Measurements from ENCODE around the gene RSRC1. TPM values are rescaled to one million over a fixed set of nuclear protein-coding genes. Genes with fewer than 3 reads are reported as not detected.

Gene RSRC1
- total RNA-seq, 1 experiment from 2014 or later, result 49.4 TPM

DNA sequence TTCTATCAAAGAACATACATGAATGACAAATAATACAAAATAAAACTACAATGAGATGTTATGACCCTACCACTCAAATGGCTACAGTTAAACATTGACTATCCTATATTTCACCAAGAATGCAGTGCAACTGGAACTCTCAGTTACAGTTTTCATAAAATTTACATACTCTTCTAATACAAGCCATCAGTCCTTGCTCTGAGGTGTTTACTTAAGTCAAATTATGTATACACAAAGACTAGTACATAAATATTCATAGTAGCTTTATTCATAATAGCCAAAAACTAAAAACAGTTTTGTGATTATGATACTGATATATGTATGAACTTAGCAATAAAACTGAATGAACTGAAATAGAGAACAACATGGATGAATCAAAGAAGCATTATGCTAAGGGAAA lies 480.3 kb downstream of the RSRC1 start:
- ChIA-PET CTCF (no interaction called here), POLR2A (no interaction called here)
- in situ Hi-C loops (cut with HindIII; ENCODE audit: low pct_unique_long_range_greater_than_20kb, low sequenced_read_pairs) (no loop called here), intact Hi-C loops (cut with micrococcal nuclease; ENCODE audit: unreplicated experiment) (no loop called here)
- ATAC-seq, result no peak
- Histone ChIP-seq H3K9me3 (ENCODE audit: control insufficient read depth, insufficient read depth, low read depth, low read length) (no peaks in the 10 kb centered on the region), H3K36me3 (ENCODE audit: control insufficient read depth, insufficient read depth, low read length) (no peaks in the 10 kb centered on the region), H3K4me3 (ENCODE audit: low read depth in 2 of 2, low read length in 2 of 2) (no peak overlapping the region), H3K27me3 (ENCODE audit: control insufficient read depth, insufficient read depth, low read length) (no peaks in the 10 kb centered on the region), H3K27ac (ENCODE audit: low read length) (no peak overlapping the region), H3K4me1 (ENCODE audit: control insufficient read depth, insufficient read depth, low read length) (no peaks in the 10 kb centered on the region)
- DNase-seq (ENCODE audit: low read depth, low spot score), result no peak
- BruUV-seq (replicated peaks), result no TSS peak
- TF ChIP-seq TCF7L2 (IDR thresholded peaks at IDR 0.05; ENCODE audit: low read depth, low read length) (no peak), POLR2AphosphoS5 (IDR thresholded peaks at IDR 0.05; ENCODE audit: low read depth, low read length) (no peak), SIN3A (IDR thresholded peaks at IDR 0.05; ENCODE audit: borderline replicate concordance, insufficient read depth, low read depth, low read length) (no peak), REST (IDR thresholded peaks at IDR 0.05; ENCODE audit: insufficient read depth in 1 of 2, low read depth in 2 of 2, low read length in 1 of 2) (no peak)
- TF ChIP-seq, protein P1, sequence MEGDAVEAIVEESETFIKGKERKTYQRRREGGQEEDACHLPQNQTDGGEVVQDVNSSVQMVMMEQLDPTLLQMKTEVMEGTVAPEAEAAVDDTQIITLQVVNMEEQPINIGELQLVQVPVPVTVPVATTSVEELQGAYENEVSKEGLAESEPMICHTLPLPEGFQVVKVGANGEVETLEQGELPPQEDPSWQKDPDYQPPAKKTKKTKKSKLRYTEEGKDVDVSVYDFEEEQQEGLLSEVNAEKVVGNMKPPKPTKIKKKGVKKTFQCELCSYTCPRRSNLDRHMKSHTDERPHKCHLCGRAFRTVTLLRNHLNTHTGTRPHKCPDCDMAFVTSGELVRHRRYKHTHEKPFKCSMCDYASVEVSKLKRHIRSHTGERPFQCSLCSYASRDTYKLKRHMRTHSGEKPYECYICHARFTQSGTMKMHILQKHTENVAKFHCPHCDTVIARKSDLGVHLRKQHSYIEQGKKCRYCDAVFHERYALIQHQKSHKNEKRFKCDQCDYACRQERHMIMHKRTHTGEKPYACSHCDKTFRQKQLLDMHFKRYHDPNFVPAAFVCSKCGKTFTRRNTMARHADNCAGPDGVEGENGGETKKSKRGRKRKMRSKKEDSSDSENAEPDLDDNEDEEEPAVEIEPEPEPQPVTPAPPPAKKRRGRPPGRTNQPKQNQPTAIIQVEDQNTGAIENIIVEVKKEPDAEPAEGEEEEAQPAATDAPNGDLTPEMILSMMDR (IDR thresholded peaks at IDR 0.05), result no peak

Other genes with a start within 250 kb of the RSRC1 start
- gene SHOX2, start 3.7 kb upstream of the RSRC1 start, total RNA-seq (2021; ENCODE audit: unreplicated experiment), result 8.0 TPM